GM12865 (cell line): Measurements from ENCODE around the gene ENTREP3.

Experiments used
- DNase-seq: peaks from one replicate; pipeline ENCODE4 v3.0.0; 2010; ENCODE audit warnings: low read depth
- H3K4me3 ChIP-seq: 2 replicates; pipeline ENCODE4 v1.5.1; 2011; ENCODE audit warnings: mild to moderate bottlenecking, low read depth, low read length, control low read depth
- TF ChIP-seq, protein P1 (sequence below): IDR thresholded peaks from 2 replicates; pipeline ENCODE4 v1.5.1; 2011; ENCODE audit warnings: low read length, control low read depth, low read depth, inconsistent platforms; ENCODE audit not compliant: insufficient read depth; ENCODE audit errors: missing control alignments

The ENTREP3 gene

GRCh38 chr1:155277902-155278688, 22.8 kb upstream of the ENTREP3 start:
- DNase-seq = peak; percentile 68
- peak overlapping the region; percentile 66 for H3K4me3 ChIP-seq
- TF ChIP-seq, protein P1, sequence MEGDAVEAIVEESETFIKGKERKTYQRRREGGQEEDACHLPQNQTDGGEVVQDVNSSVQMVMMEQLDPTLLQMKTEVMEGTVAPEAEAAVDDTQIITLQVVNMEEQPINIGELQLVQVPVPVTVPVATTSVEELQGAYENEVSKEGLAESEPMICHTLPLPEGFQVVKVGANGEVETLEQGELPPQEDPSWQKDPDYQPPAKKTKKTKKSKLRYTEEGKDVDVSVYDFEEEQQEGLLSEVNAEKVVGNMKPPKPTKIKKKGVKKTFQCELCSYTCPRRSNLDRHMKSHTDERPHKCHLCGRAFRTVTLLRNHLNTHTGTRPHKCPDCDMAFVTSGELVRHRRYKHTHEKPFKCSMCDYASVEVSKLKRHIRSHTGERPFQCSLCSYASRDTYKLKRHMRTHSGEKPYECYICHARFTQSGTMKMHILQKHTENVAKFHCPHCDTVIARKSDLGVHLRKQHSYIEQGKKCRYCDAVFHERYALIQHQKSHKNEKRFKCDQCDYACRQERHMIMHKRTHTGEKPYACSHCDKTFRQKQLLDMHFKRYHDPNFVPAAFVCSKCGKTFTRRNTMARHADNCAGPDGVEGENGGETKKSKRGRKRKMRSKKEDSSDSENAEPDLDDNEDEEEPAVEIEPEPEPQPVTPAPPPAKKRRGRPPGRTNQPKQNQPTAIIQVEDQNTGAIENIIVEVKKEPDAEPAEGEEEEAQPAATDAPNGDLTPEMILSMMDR = peak; percentile 46

GRCh38 chr1:155277070-155277901, 22.0 kb upstream of the ENTREP3 start, which contains the start of gene HCN3:
Gene HCN3 (plus strand): TSS chr1:155277463. CDS start chr1:155277591, 128 bp downstream.
- TF ChIP-seq, protein P1 = peak; percentile 64
- peak within 1 kb of the TSS; percentile 66 for H3K4me3 ChIP-seq
- DNase-seq = peak; percentile 97

DNA sequence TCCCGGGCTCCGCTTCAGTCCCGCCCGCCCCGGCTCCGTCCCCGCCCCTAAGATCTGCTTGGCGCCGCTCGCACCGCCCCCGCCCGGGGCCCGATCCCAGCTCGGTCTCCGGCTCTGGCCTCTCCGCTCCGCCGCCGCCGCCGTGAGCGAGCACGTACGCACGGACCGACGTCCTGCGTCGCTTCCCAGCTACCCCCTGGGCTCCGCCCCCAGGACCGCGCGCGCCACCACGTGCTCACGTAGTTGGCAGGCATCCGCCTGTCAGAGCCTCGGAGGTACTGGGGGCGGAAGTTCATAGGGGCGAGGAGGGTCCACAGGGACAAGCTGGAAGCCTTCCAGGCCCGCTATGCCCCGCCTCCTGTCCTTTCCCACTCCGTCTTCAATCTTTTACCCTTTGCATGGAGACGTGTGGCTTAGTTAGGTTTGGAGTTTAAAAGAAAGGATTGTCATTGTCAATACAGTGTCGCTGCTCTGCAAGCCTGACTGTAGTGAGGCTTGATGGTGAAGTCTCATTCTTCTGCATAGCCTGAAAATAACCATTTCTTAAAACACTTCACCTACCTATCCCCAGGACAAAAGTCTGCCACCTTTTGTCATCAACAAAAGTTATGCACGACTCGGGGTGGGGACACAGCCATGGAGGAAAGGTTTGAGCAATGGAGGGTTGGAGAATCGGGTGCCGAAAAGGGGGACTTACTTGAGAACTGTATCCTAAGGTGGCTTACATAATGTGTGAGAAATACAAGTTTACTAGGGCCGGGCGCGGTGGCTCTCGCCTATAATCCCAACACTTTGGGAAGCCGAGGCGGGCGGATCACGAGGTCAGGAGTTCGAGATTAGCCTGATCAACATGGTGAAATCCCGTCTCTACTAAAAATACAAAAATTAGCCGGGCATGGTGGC, 18.3 kb upstream of the ENTREP3 start, which contains the start of gene CLK2:
Gene CLK2 (minus strand): TSS at position 162 of the 903 bp plus-strand sequence. CDS start 2,527 bp downstream, outside the sequence.
- H3K4me3 ChIP-seq = peak within 1 kb of the TSS; percentile 77
- TF ChIP-seq, protein P1 = no peak

GRCh38 chr1:155272466-155273342, 17.4 kb upstream of the ENTREP3 start:
- H3K4me3 ChIP-seq = peak overlapping the region; percentile 77
- DNase-seq = no peak
- TF ChIP-seq, protein P1 = no peak

More for the DNA sequence above, 18.3 kb upstream of the ENTREP3 start, which contains the start of gene CLK2:
- DNase-seq = peak; percentile 98

DNA sequence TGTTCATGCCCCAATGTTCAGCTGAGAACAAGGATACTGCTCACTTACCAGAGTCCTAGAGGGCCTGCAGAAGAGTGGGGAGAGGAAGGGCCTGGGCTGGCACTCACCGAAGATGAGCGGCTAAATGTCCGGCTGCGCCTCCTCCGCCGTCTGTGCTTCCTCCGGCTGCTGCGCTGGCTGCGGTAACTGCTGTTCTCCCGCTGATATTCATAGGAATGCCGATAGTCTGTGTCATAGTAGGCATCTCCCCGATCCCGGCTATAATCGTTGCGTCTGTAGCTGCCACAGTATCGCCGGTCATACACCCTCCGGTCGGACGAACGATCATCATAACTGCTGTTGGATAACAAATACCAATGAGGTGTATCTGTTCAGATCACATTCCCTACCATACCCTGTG, 14.1 kb upstream of the ENTREP3 start:
- DNase-seq = no peak
- no peak overlapping the region for H3K4me3 ChIP-seq
- TF ChIP-seq, protein P1 = no peak
